HCT116 (cell line): ENCODE data around the gene COA3. TPM values are rescaled to one million over a fixed set of nuclear protein-coding genes. Genes with fewer than 3 reads are reported as not detected.

Source experiments
- ATAC-seq: fragments of 200-7000 bp; cut with Tn5 transposase; 2 replicates; pipeline ENCODE4 v1.9.1; 2020; ENCODE audit warnings: mild to moderate bottlenecking, moderate library complexity
- BruUV-seq: library from RNA; stranded (reverse); fragments of 400-500 nt; replicated peaks from 2 replicates; lab custom pipeline; 2021; lab: Mats Ljungman, UMichigan
- CTCF ChIA-PET: fragments of 300-600 bp; sonication (Branson Sonifier 250); formaldehyde crosslinking; loops from one replicate; lab custom pipeline; 2021; ENCODE audit warnings: antibody characterized with exemption; lab: Charles Lee
- POLR2A ChIA-PET: fragments of 300-600, 350-600 bp; sonication (Branson Sonifier 250); formaldehyde crosslinking; loops from one replicate; lab custom pipeline; 2021; ENCODE audit warnings: antibody characterized with exemption; lab: Charles Lee
- RAD21 ChIA-PET, 2 experiments: fragments of 300-600 bp; sonication (Branson Sonifier 250); formaldehyde crosslinking; loops; one replicate each; lab custom pipeline; 2023; ENCODE audit warnings: low total read pairs in 2 of 2; ENCODE audit not compliant: uncharacterized antibody in 2 of 2, unreplicated experiment in 2 of 2, low non-redundant PET in 1 of 2; lab: Charles Lee
- DNase-seq: peaks from one replicate; pipeline ENCODE4 v3.0.0-alpha.2; 2010; ENCODE audit warnings: low read depth, low spot score
- H2AFZ ChIP-seq: fragments of 200-600 bp; shearing (Covaris generic), sonication (generic); 2 replicates; pipeline ENCODE4 v1.6.1; 2017; ENCODE audit warnings: low read depth, mixed run types, mixed read lengths, antibody characterized with exemption, low read length; ENCODE audit not compliant: poor library complexity, severe bottlenecking
- H3K27ac ChIP-seq: 2 replicates; pipeline ENCODE4 v1.5.1; 2012; ENCODE audit warnings: low read depth, low read length
- H3K27me3 ChIP-seq: fragments of 200-600 bp; sonication (generic); 2 replicates; pipeline ENCODE4 v1.6.1; 2016; ENCODE audit warnings: mixed run types, low read length, mixed read lengths; ENCODE audit not compliant: insufficient read depth
- H3K36me3 ChIP-seq, 2 experiments: fragments of 200-500 bp in 1 of 2; fragments of 200-600 bp in 1 of 2; sonication (Bioruptor generic) in 1 of 2; sonication (generic) in 1 of 2; 2 replicates each; pipeline versions ENCODE4 v1.5.1 to v1.6.1; 2014 to 2016; ENCODE audit warnings: low read length in 2 of 2, inconsistent platforms in 1 of 2, mixed read lengths in 1 of 2, mixed run types in 1 of 2; ENCODE audit not compliant: insufficient read depth in 2 of 2, control insufficient read depth in 1 of 2
- H3K4me1 ChIP-seq, 2 experiments: fragments of 200-600 bp in 1 of 2; sonication (generic) in 1 of 2; 2 replicates each; pipeline versions ENCODE4 v1.5.1 to v1.6.1; 2012 to 2017; ENCODE audit warnings: low read length in 2 of 2, inconsistent platforms in 1 of 2, mild to moderate bottlenecking in 1 of 2, mixed read lengths in 1 of 2, mixed run types in 1 of 2, moderate library complexity in 1 of 2; ENCODE audit not compliant: insufficient read depth in 2 of 2, control insufficient read depth in 1 of 2
- H3K4me2 ChIP-seq: fragments of 200-600 bp; sonication (generic); 2 replicates; pipeline ENCODE4 v1.6.1; 2017; ENCODE audit warnings: mixed run types, low read length, mixed read lengths
- H3K4me3 ChIP-seq, 2 experiments: fragments of 200-600 bp in 1 of 2; sonication (generic) in 1 of 2; replicated peaks in 1 of 2; 2 replicates each; pipeline ENCODE4 v1.5.1; 2011 to 2016; ENCODE audit warnings: low read length in 2 of 2, control low read depth in 1 of 2, low read depth in 1 of 2, mild to moderate bottlenecking in 1 of 2, mixed read lengths in 1 of 2, mixed run types in 1 of 2
- H3K79me2 ChIP-seq: fragments of 200-600 bp; sonication (generic); 2 replicates; pipeline ENCODE4 v1.6.1; 2017; ENCODE audit warnings: mild to moderate bottlenecking, mixed run types, low read length, moderate library complexity, mixed read lengths; ENCODE audit not compliant: insufficient read depth
- H3K9ac ChIP-seq: fragments of 200-600 bp; sonication (generic); 2 replicates; pipeline ENCODE4 v1.6.1; 2016; ENCODE audit warnings: low read length, mixed read lengths
- H3K9me2 ChIP-seq: fragments of 200-600 bp; sonication (generic), shearing (Covaris generic); 2 replicates; pipeline ENCODE4 v1.6.1; 2017; ENCODE audit warnings: mixed run types, mild to moderate bottlenecking, moderate library complexity; ENCODE audit not compliant: insufficient read depth
- H3K9me3 ChIP-seq, 2 experiments: fragments of 200-500 bp in 1 of 2; fragments of 200-600 bp in 1 of 2; sonication (Bioruptor generic) in 1 of 2; sonication (generic) in 1 of 2; 2 replicates each; pipeline ENCODE4 v1.6.1; 2014 to 2017; ENCODE audit warnings: low read length in 2 of 2, mixed read lengths in 2 of 2, inconsistent platforms in 1 of 2, low read depth in 1 of 2, mild to moderate bottlenecking in 1 of 2, mixed run types in 1 of 2, moderate library complexity in 1 of 2; ENCODE audit not compliant: control insufficient read depth in 1 of 2, insufficient read depth in 1 of 2
- H4K20me1 ChIP-seq: fragments of 200-600 bp; sonication (generic), shearing (Covaris generic); 2 replicates; pipeline ENCODE4 v1.6.1; 2017; ENCODE audit warnings: mixed run types, mild to moderate bottlenecking, moderate library complexity; ENCODE audit not compliant: insufficient read depth
- EZH2 ChIP-seq: fragments of 200-600 bp; sonication (generic); IDR thresholded peaks from 2 replicates; pipeline ENCODE4 v1.6.1; 2017; ENCODE audit warnings: antibody characterized with exemption, mixed run types
- POLR2AphosphoS5 ChIP-seq: IDR thresholded peaks from 2 replicates; pipeline ENCODE4 v1.6.1; 2011; ENCODE audit warnings: mild to moderate bottlenecking, low read depth, low read length, moderate library complexity
- SIN3A ChIP-seq: IDR thresholded peaks from 2 replicates; pipeline ENCODE4 v1.6.1; 2012; ENCODE audit warnings: low read depth
- SRF ChIP-seq: IDR thresholded peaks from 2 replicates; pipeline ENCODE4 v1.6.1; 2012; ENCODE audit warnings: low read depth
- TCF7L2 ChIP-seq: IDR thresholded peaks from 2 replicates; pipeline ENCODE4 v1.7.0; 2011; ENCODE audit warnings: borderline replicate concordance, inconsistent platforms; ENCODE audit not compliant: insufficient read depth, insufficient read length; ENCODE audit errors: extremely low read depth
- YY1 ChIP-seq: IDR thresholded peaks from 2 replicates; pipeline ENCODE4 v1.6.1; 2011; ENCODE audit warnings: low read length, low read depth, moderate library complexity, mild to moderate bottlenecking; ENCODE audit not compliant: insufficient replicate concordance; ENCODE audit errors: extremely low read depth
- ZFX ChIP-seq: fragments of 450-650 bp; IDR thresholded peaks from 2 replicates; pipeline ENCODE4 v1.6.1; 2017
- ZNF274 ChIP-seq: fragments of 200-500 bp; sonication (Bioruptor generic); IDR thresholded peaks from 2 replicates; pipeline ENCODE4 v1.6.1; 2014; ENCODE audit warnings: mild to moderate bottlenecking, low read depth, low read length, inconsistent platforms
- intact Hi-C: fragments of 100-400 bp; cut with micrococcal nuclease; formaldehyde crosslinking; loops from 2 replicates; pipeline ENCODE4 v1.10.0; 2022
- total RNA-seq: library from RNA; stranded (reverse); gene quantifications from one replicate; pipeline ENCODE4 v1.2.1, GENCODE V29; 2021; ENCODE audit not compliant: unreplicated experiment
- TF ChIP-seq, protein P1 (sequence below): IDR thresholded peaks from 2 replicates; pipeline ENCODE4 v1.6.1; 2012
- TF ChIP-seq, protein P2 (sequence below): IDR thresholded peaks from 2 replicates; pipeline ENCODE4 v1.6.1; 2012; ENCODE audit warnings: low read depth

The COA3 gene
- total RNA-seq, 1 experiment from 2014 or later: 37.1 TPM

DNA sequence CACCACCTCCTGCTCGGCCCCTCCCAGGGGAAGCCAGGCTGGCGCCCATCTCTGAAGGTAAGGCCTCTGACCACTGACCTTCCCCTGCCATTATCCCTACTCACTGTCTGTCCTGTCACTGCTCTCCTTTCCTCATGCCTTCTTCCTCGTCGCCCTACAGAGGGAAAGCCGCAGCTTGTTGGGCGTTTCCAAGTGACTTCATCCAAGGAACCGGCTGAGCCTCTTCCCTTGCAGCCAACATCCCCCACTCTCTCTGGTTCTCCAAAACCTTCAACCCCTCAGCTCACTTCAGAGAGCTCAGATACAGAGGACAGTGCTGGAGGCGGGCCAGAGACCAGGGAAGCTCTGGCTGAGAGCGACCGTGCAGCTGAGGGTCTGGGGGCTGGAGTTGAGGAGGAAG lies 3.0 kb downstream of the COA3 start:
- H3K4me2 ChIP-seq: no peak overlapping the region
- no peaks in the 10 kb centered on the region for H3K9me3 ChIP-seq
- CTCF ChIA-PET: no interaction called here
- intact Hi-C loops: no loop called here
- TF ChIP-seq, protein P1, sequence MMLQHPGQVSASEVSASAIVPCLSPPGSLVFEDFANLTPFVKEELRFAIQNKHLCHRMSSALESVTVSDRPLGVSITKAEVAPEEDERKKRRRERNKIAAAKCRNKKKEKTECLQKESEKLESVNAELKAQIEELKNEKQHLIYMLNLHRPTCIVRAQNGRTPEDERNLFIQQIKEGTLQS: no peak
- TF ChIP-seq ZNF274: no peak
- TF ChIP-seq, protein P2, sequence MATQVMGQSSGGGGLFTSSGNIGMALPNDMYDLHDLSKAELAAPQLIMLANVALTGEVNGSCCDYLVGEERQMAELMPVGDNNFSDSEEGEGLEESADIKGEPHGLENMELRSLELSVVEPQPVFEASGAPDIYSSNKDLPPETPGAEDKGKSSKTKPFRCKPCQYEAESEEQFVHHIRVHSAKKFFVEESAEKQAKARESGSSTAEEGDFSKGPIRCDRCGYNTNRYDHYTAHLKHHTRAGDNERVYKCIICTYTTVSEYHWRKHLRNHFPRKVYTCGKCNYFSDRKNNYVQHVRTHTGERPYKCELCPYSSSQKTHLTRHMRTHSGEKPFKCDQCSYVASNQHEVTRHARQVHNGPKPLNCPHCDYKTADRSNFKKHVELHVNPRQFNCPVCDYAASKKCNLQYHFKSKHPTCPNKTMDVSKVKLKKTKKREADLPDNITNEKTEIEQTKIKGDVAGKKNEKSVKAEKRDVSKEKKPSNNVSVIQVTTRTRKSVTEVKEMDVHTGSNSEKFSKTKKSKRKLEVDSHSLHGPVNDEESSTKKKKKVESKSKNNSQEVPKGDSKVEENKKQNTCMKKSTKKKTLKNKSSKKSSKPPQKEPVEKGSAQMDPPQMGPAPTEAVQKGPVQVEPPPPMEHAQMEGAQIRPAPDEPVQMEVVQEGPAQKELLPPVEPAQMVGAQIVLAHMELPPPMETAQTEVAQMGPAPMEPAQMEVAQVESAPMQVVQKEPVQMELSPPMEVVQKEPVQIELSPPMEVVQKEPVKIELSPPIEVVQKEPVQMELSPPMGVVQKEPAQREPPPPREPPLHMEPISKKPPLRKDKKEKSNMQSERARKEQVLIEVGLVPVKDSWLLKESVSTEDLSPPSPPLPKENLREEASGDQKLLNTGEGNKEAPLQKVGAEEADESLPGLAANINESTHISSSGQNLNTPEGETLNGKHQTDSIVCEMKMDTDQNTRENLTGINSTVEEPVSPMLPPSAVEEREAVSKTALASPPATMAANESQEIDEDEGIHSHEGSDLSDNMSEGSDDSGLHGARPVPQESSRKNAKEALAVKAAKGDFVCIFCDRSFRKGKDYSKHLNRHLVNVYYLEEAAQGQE: no peak
- TF ChIP-seq ZFX: no peak
- no peak for TF ChIP-seq POLR2AphosphoS5
- no peak for TF ChIP-seq TCF7L2
- TF ChIP-seq YY1: no peak
- TF ChIP-seq EZH2: no peak
- no peak for TF ChIP-seq SIN3A
- no peak for TF ChIP-seq SRF
- H4K20me1 ChIP-seq: no peaks in the 10 kb centered on the region
- H3K4me3 ChIP-seq: no peak overlapping the region
- H3K79me2 ChIP-seq: peaks cover 8% of the 10 kb centered on the region; the same call in 1 of the 2 replicates
- H3K36me3 ChIP-seq: no peaks in the 10 kb centered on the region
- H3K4me1 ChIP-seq: peaks cover 4 to 9% of the 10 kb centered on the region in 2 experiments; a peak in 2 of 4 replicates
- no peak for DNase-seq
- BruUV-seq: no TSS peak
- no peak overlapping the region for H3K9ac ChIP-seq
- RAD21 ChIA-PET: no interaction called here
- POLR2A ChIA-PET: no interaction called here
- H3K9me2 ChIP-seq: no peaks in the 10 kb centered on the region
- ATAC-seq: no peak
- no peak overlapping the region for H2AFZ ChIP-seq
- H3K27me3 ChIP-seq: no peaks in the 10 kb centered on the region
- H3K27ac ChIP-seq: no peak overlapping the region
